GM18909 (cell line): ENCODE data around the gene DEAF1.
"Not testable (repeated sequence)": the region's sequence is repeated elsewhere in the genome, so short reads cannot be mapped to it uniquely, and the experiment has no call there.

Source experiments
- ATAC-seq: cut with Tn5 transposase; IDR thresholded peaks from one replicate; pipeline ENCODE4 v1.9.1; 2021; ENCODE audit warnings: mild to moderate bottlenecking; ENCODE audit not compliant: unreplicated experiment, poor library complexity

Gene DEAF1

DNA sequence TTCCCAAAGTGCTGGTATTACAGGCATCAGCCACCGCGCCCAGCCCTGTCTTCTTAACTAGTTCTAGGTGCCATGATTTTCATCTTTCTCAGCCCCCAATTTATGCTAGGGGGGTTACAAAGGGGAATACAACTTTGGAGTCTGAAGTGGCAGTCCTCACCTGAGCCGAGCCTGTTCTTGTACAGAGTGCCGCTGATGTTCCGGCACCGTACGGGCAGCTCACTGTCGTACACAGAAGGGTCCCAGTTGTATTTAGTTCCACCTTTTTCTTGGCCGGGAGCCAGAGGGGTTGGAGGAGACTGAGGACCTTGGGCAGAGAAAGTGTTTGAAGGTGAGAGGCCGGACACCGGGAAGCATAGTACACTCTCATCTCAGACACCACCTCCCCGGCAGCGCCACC, 7.3 kb downstream of the DEAF1 start:
- no peak for ATAC-seq

DNA sequence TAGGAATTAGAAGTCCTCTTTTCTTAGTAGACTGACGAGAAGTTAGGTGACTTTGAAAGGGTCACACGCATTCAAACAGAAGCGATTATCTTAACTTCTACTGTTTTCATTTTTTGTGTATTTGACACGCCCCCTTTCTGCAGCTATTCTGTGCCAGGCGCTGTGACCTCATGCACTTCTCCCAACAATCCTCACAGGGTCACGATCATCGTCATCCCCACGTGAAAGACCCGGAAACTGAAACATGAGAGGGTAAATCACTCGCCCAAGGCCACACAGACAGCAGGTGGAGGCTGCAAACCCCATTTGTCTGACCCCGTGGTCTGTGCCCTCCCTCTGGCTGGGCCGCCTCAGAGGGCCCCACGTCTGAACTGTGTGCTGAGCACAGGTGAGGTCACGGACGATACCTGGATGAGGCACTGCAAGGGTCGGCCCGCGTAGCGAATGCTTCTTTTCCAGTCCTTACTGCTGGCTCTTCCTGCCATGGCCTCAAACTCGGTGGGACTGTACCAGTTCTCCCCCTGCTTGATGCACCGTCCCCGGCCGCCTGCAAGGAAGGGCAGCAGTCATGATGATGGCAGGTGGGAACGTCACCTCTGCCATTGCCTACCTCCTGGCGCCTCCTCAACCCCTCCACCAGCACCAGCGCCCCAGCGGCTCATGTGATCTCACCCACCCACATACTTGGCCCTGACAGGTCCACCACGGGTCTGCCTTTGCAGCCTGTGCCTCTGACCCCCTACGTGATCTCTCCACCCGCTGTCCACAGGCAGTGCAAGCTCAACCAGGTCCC, 8.4 kb downstream of the DEAF1 start:
- no peak for ATAC-seq

- no peak for ATAC-seq
These were observed 14.1 kb downstream of the DEAF1 start for GRCh38 chr11:680970-681369.

DNA sequence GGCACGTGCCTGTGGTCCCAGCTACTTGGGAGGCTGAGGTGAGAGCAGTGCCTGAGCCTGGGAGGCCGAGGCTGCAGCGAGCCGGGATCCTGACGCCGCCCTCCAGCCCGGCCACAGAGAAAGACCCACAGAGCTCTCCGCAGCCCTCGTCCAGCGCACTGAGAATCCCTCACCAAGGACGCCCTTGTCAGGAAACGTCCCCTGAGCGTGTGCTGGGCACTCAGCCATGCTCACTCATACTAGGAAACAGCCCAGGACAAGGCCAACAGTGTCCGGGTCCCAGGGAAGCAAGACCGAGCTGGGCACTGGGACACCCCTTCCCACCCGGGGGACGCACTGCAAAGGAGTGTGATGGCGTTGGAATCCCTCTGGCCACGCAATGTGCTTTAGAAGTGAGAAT, 14.5 kb downstream of the DEAF1 start:
- no peak for ATAC-seq

DNA sequence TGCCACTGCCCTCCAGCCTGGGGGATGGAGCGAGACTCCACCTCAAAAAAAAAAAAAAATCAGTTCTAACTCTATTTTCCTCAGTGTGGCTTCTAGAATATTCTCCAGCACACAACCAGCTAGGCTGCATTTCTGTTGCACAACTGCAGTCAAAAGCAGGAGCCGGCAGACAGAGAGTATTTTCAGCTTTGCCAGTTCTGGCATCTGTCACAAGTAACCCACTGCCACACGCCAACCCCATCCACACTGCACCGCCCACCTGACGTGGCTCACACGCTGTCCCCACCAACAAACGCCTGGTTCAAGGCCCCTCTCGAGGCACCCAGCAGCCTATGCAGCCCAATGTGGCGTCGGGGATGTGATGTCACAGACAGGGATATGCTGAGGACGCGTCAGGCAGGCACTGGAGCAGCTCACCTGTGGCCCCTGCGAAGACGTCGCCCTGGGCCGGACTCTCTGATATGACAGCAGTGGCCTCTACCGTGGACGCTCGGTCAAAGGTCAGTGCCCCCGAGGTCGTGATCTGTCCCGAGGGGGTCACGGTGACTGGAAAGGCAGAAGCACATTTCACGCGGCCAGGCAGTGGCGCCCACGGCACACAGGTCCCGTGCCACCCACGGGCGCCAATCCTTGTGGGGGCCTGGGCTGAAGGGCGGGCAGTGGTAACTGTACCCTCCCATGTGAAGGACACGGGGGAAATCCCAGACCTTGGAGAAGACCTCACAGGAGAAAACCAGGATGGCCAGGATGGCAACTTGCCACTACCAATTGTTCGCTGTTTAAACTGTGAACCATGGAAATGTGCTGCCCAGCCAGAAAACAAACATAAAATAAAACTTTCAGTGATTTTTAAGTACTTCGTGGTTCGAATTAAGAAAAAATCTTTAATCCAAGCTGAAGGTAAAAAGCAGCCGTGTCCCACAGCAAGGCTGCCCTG, 15.5 kb downstream of the DEAF1 start:
- no peak for ATAC-seq

GRCh38 chr11:678297-678696, 16.7 kb downstream of the DEAF1 start:
- no peak for ATAC-seq

DNA sequence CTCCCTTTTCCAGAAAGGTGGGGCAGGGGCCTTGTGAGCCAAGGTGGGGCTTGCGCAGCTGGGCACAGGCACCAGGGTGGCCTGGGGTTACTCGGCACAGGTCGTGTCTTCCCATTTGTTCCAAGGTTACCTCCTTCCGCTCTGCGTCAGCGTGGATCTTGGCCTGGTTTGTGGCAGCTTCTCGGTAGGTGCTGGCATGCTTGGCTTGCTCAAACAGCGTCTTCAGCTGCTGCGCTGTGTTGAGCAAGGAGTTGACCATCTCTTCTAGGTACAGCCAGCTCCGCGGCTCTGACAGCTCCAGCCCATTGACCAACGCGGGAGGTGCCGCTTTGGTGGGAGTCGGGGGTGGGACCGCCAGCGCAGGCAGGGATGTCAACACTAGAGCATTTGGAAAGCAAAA, 20.6 kb downstream of the DEAF1 start:
- no peak for ATAC-seq

DNA sequence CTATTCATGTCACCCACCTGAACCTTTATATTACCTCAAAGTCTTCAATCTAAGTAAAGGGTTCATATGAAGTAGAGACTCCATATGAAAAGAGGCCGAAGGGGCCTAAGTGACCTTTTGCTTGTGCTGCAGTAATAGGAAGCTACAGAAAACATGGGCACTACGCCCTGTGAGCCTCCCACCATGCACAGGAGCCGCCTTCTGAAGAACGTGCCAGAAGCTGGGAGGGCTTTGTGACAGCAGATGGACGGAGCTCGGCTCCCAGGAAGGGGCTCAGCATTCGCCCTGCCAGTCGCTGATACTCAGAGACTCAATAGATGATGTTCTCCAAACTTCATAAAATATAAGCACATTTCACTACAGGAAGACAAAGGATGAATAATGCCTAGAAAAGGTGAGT, 21.2 kb downstream of the DEAF1 start:
- ATAC-seq = no peak

- no peak for ATAC-seq
These were observed 29.2 kb downstream of the DEAF1 start for GRCh38 chr11:665704-666281.

GRCh38 chr11:665062-665703, 29.8 kb downstream of the DEAF1 start:
- ATAC-seq = no peak

DNA sequence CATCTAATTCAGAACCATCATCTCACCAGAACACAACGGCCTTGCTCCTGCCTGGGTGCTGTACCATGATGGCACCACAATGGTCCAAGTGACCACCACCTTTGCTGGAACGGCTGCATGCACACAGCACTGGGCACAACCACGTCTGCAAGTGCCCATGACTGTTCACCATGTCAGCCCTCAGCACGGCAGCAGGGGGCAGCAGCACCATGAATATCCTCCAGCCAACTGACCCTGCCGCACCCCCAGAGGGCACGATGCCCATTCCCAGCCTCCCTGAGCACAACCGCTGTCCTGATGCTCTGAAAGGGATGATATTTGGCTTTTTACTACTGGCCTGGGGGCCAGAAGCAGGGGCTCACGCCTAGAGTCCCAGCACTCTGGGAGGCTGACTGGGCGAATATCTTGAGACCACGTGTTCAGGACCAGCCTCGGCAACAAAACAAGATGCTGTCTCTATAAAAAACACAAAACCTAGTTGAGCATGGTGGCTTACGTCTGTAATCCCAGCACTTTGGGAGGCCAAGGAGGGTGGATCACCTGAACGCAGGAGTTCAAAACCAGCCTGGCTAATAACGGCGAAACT, 32.2 kb downstream of the DEAF1 start:
- no peak for ATAC-seq

DNA sequence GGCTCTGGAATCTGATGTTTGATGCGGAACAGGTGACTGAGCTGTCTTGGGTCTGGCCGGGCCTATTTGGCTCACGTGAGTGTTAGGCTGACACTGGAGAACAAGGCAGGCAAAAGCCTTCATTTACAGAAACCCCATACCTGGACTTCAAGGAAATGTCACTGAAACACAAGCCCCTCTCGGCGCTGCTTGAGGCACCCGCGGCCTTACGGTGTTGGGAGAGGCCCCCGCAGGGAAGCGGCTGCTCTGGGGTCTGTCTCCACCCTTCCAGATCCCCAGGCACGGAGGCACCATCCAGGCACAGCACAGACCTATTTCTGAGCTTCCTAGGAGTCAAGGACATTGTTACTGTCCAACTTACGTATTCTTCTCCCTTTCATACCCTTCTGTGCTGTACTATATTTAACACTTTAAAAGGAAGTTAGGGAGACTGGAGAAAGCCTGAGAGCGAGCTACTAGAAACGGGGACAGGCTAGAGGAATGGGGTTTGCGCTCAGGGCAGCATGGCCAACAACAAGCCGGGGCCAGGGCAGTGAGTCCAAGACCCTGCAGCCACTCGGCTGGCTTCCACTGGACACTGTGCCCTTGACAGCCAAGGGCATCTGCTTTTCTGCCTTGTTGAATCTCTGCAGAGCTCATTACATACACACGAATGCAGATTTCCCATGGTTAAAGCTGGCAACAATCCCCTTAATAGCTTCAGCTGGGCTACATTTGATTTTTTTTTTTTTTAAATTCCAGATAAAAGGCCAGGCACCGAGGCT, 34.2 kb downstream of the DEAF1 start:
- no peak for ATAC-seq

DNA sequence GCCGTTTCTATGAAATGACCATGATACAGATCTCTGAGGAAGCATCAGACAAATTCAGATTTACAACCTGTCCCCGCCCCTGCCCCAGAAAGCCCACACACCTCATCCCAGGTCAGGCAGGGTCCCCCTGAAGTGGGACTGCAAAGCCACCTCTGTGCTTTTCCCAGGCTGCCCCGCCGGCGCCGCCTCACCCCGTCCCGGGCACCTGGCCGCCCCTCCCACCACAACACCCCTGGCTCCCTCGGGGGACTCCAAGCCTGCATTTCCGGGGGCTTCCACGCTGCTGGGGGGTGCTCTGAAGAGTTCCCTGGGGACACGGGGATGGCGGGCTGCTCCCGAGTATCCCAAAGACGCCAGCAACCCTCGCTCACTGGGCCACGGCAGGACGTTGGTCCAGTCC, 34.7 kb downstream of the DEAF1 start:
- ATAC-seq = no peak

GRCh38 chr11:659532-660085, 35.4 kb downstream of the DEAF1 start:
- ATAC-seq = no peak

DNA sequence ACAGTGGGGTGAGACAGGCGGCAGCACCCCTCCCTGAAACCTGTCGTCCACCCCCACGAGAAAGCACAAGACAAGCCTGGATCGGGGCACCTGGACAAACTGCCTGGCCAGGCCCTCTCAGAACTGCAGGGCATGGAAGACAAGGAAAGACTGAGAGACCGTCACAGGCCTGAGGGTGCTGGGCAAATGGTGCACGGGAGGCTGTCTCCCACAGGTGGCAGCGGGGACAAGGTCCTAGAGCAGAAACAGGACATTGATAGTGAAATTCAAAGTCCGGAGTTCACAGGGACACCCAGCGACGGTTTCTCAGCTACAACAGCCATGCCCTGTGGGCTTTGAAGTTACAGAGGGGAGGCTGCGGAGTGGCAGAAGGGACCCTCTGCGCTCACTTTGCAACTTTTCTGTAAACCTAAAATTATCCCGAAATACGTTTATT, 37.3 kb downstream of the DEAF1 start:
- no peak for ATAC-seq

GRCh38 chr11:656866-657265, 38.2 kb downstream of the DEAF1 start:
- ATAC-seq = no peak

- no peak for ATAC-seq
These were observed 38.6 kb downstream of the DEAF1 start for GRCh38 chr11:656426-656825.

GRCh38 chr11:655036-655726, 39.8 kb downstream of the DEAF1 start:
- ATAC-seq = no peak

DNA sequence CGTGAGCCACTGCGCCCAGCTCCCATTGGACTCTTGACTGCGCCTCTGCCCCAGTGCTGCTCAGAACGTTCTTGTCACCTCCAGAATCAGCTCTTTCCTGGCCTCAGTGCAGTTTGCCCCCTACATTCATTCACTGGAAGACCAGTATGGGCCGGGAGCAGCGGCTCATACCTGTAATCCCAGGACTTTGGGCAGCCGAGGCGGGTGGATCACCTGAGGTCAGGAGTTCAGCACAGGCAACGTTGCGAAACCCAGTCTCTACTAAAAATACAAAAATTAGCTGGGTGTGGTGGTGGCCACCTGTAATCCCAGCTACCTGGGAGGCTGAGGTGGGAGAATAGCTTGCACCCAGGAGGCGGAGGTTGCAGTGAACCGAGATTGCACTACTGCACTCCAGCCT, 40.6 kb downstream of the DEAF1 start:
- not testable (repeated sequence) for ATAC-seq
